OCI-LY7 (cell line): Measurements from ENCODE around the gene RET. TPM values are rescaled to one million over a fixed set of nuclear protein-coding genes. Genes with fewer than 3 reads are reported as not detected.

Source experiments
- BruUV-seq: library from RNA; stranded (reverse); fragments of 400-500 nt; replicated peaks from 2 replicates; lab custom pipeline; 2021; lab: Mats Ljungman, UMichigan
- CTCF ChIA-PET: fragments of 300-600 bp; sonication (Branson Sonifier 250); formaldehyde crosslinking; loops from one replicate; lab custom pipeline; 2022; ENCODE audit warnings: antibody characterized with exemption; ENCODE audit not compliant: unreplicated experiment; lab: Charles Lee
- POLR2A ChIA-PET: fragments of 300-600 bp; sonication (Branson Sonifier 250); formaldehyde crosslinking; loops from one replicate; lab custom pipeline; 2022; ENCODE audit warnings: antibody characterized with exemption; lab: Charles Lee
- DNase-seq: peaks from one replicate; pipeline ENCODE4 v3.0.0-alpha.2; 2015; ENCODE audit warnings: low spot score
- H2AFZ ChIP-seq: fragments of 200-600 bp; sonication (generic), shearing (Covaris generic); 2 replicates; pipeline ENCODE4 v1.6.1; 2014; ENCODE audit warnings: mild to moderate bottlenecking, antibody characterized with exemption, low read length, moderate library complexity
- H3K27ac ChIP-seq: fragments of 200-600 bp; sonication (generic); 2 replicates; pipeline ENCODE4 v1.5.1; 2014; ENCODE audit warnings: mixed run types, low read depth, mild to moderate bottlenecking, moderate library complexity, low read length, inconsistent platforms; ENCODE audit not compliant: poor library complexity, severe bottlenecking
- H3K36me3 ChIP-seq: fragments of 200-600 bp; sonication (generic); 2 replicates; pipeline ENCODE4 v1.6.1; 2014; ENCODE audit warnings: mild to moderate bottlenecking, antibody characterized with exemption, low read length, moderate library complexity, mixed read lengths; ENCODE audit not compliant: insufficient read depth
- H3K4me1 ChIP-seq: fragments of 200-600 bp; sonication (generic); 2 replicates; pipeline ENCODE4 v1.5.1; 2014; ENCODE audit warnings: mild to moderate bottlenecking, low read length; ENCODE audit not compliant: insufficient read depth, poor library complexity, severe bottlenecking
- H3K4me2 ChIP-seq: fragments of 200-600 bp; sonication (generic); 2 replicates; pipeline ENCODE4 v1.6.1; 2014; ENCODE audit warnings: mild to moderate bottlenecking, low read length
- H3K4me3 ChIP-seq: fragments of 200-600 bp; sonication (generic); 2 replicates; pipeline ENCODE4 v1.5.1; 2014; ENCODE audit warnings: mild to moderate bottlenecking, low read depth, low read length; ENCODE audit not compliant: poor library complexity, severe bottlenecking
- H3K79me2 ChIP-seq: fragments of 200-600 bp; sonication (generic); 2 replicates; pipeline ENCODE4 v1.6.1; 2016; ENCODE audit warnings: low read depth, mild to moderate bottlenecking, low read length, moderate library complexity, mixed read lengths; ENCODE audit not compliant: insufficient read depth
- H3K9me2 ChIP-seq: fragments of 200-600 bp; sonication (generic); 2 replicates; pipeline ENCODE4 v1.6.1; 2016; ENCODE audit warnings: mild to moderate bottlenecking, low read length, mixed read lengths; ENCODE audit not compliant: insufficient read depth
- H3K9me3 ChIP-seq: fragments of 200-600 bp; sonication (generic); 2 replicates; pipeline ENCODE4 v1.6.1; 2014; ENCODE audit warnings: mild to moderate bottlenecking, mixed run types, low read length, mixed read lengths
- H4K20me1 ChIP-seq: fragments of 200-600 bp; sonication (generic); 2 replicates; pipeline ENCODE4 v1.6.1; 2014; ENCODE audit warnings: mild to moderate bottlenecking, antibody characterized with exemption, low read length, moderate library complexity, mixed read lengths; ENCODE audit not compliant: insufficient read depth
- CTCF ChIP-seq: fragments of 200-600 bp; sonication (generic); conservative IDR thresholded peaks from 2 replicates; pipeline ENCODE4 v1.5.1; 2014; ENCODE audit warnings: mild to moderate bottlenecking, antibody characterized with exemption, low read length, moderate library complexity, mixed read lengths
- EZH2phosphoT487 ChIP-seq: fragments of 200-600 bp; sonication (generic); IDR thresholded peaks from 2 replicates; pipeline ENCODE4 v1.6.1; 2018; ENCODE audit warnings: low read depth, borderline replicate concordance, mild to moderate bottlenecking, mixed run types, antibody characterized with exemption, low read length, moderate library complexity, mixed read lengths
- intact Hi-C: fragments of 100-400 bp; cut with micrococcal nuclease; formaldehyde crosslinking; loops from one replicate; pipeline ENCODE4 v1.10.0; 2022; ENCODE audit not compliant: unreplicated experiment
- total RNA-seq, 2 experiments: library from RNA; depleted of rRNA in 1 of 2; stranded (reverse); fragments of >200 nt in 1 of 2; shearing (Covaris generic) in 1 of 2; gene quantifications; 2 replicates each; pipeline ENCODE4 v1.2.3, GENCODE V29; 2014 to 2022

Gene RET
- total RNA-seq, 2 experiments from 2014 or later: 0.06 TPM; not detected in 1

GRCh38 chr10:43151371-43151770 lies 74.5 kb downstream of the RET start:
- intact Hi-C loops: no loop called here
- Histone ChIP-seq H3K27ac (no peak overlapping the region), H2AFZ (no peak overlapping the region), H3K4me3 (no peak overlapping the region), H3K79me2 (peaks cover 99% of the 10 kb centered on the region), H4K20me1 (peaks cover 14% of the 10 kb centered on the region; the same call in 1 of the 2 replicates), H3K9me3 (peaks cover 24% of the 10 kb centered on the region), H3K36me3 (peaks cover 28% of the 10 kb centered on the region), H3K4me2 (peak overlapping the region; percentile 34), H3K9me2 (no peaks in the 10 kb centered on the region), H3K4me1 (peaks cover 8% of the 10 kb centered on the region)
- no TSS peak for BruUV-seq
- ChIA-PET POLR2A (interaction anchor here (0.6 to 2.0 kb wide), 10 partner anchors 10 to 1855 kb away, joined by 3 to 9 read pairs (median 4); partner anchors contain the start of gene CSGALNACT2), CTCF (no interaction called here)
- no peak for DNase-seq
- TF ChIP-seq EZH2phosphoT487: no peak
- TF ChIP-seq CTCF: no peak

DNA sequence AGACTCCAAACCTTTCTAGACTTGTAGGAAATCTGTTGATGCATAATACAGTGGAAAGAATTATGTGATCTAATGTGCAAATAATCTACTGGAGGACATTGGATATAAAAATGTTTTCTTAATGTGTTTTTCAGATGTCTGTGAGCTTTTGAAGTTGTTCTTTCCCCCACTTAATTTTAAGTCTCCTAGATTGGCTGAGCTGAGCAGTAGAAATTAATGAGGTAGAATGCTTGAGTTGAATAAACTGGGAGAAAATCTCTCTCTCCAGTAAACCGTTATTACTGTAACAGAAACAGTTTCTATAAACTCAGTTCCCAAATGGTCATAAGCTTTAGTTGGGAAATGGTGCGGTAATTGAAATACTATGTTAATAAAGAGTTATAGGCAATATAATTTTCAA lies 77.0 kb downstream of the RET start:
- Histone ChIP-seq H3K27ac (no peak overlapping the region), H3K4me3 (no peak overlapping the region), H3K9me3 (peaks cover 6% of the 10 kb centered on the region; the same call in 1 of the 2 replicates), H3K9me2 (no peaks in the 10 kb centered on the region), H3K4me2 (no peak overlapping the region), H4K20me1 (peaks cover 14% of the 10 kb centered on the region; the same call in 1 of the 2 replicates), H3K36me3 (peaks cover 15% of the 10 kb centered on the region; the same call in 1 of the 2 replicates), H2AFZ (no peak overlapping the region), H3K4me1 (peaks cover 8% of the 10 kb centered on the region), H3K79me2 (peaks cover 96% of the 10 kb centered on the region)
- no peak for DNase-seq
- ChIA-PET CTCF (no interaction called here), POLR2A (interaction anchor here (1.6 kb wide), 1 partner anchor 14 kb away, joined by 6 read pairs; no protein-coding TSS in a partner anchor)
- TF ChIP-seq EZH2phosphoT487: no peak
- TF ChIP-seq CTCF: no peak
- BruUV-seq: no TSS peak
- intact Hi-C loops: no loop called here

GRCh38 chr10:43155221-43155620 lies 78.4 kb downstream of the RET start:
- Histone ChIP-seq H3K79me2 (peaks cover 96% of the 10 kb centered on the region), H3K4me2 (no peak overlapping the region), H3K4me1 (peaks cover 8% of the 10 kb centered on the region), H3K4me3 (no peak overlapping the region), H3K36me3 (peaks cover 20% of the 10 kb centered on the region), H3K27ac (no peak overlapping the region), H3K9me3 (no peaks in the 10 kb centered on the region), H2AFZ (no peak overlapping the region), H3K9me2 (no peaks in the 10 kb centered on the region), H4K20me1 (peaks cover 14% of the 10 kb centered on the region; the same call in 1 of the 2 replicates)
- ChIA-PET POLR2A (interaction anchor here (1.3 to 1.6 kb wide), 2 partner anchors 10 to 16 kb away, joined by 5 to 6 read pairs; no protein-coding TSS in a partner anchor), CTCF (no interaction called here)
- BruUV-seq: TSS peak; percentile 36
- intact Hi-C loops: no loop called here
- no peak for DNase-seq
- TF ChIP-seq CTCF (no peak), EZH2phosphoT487 (no peak)
